Astrocyte of the cerebellum (primary cell): ENCODE data around the gene SLC22A15.

Source experiments
- DNase-seq: peaks from one replicate; pipeline ENCODE4 v3.0.0-alpha.2; 2011; ENCODE audit warnings: low read depth
- H3K4me3 ChIP-seq: 2 replicates; pipeline ENCODE4 v1.5.1; 2011; ENCODE audit warnings: mild to moderate bottlenecking, low read depth, low read length, moderate library complexity
- in situ Hi-C: cut with HindIII; loops from 2 replicates; pipeline ENCODE4 v1.10.0; 2017; ENCODE audit warnings: low sequenced_read_pairs
- TF ChIP-seq, protein P1 (sequence below): IDR thresholded peaks from 2 replicates; pipeline ENCODE4 v1.5.1; 2012; ENCODE audit warnings: low read length, low read depth, moderate library complexity, mild to moderate bottlenecking; ENCODE audit errors: missing control alignments

The SLC22A15 gene

GRCh38 chr1:116008656-116009390, 32.5 kb downstream of the SLC22A15 start:
- in situ Hi-C loops = no loop called here
- no peak for DNase-seq
- no peak overlapping the region for H3K4me3 ChIP-seq
- TF ChIP-seq, protein P1, sequence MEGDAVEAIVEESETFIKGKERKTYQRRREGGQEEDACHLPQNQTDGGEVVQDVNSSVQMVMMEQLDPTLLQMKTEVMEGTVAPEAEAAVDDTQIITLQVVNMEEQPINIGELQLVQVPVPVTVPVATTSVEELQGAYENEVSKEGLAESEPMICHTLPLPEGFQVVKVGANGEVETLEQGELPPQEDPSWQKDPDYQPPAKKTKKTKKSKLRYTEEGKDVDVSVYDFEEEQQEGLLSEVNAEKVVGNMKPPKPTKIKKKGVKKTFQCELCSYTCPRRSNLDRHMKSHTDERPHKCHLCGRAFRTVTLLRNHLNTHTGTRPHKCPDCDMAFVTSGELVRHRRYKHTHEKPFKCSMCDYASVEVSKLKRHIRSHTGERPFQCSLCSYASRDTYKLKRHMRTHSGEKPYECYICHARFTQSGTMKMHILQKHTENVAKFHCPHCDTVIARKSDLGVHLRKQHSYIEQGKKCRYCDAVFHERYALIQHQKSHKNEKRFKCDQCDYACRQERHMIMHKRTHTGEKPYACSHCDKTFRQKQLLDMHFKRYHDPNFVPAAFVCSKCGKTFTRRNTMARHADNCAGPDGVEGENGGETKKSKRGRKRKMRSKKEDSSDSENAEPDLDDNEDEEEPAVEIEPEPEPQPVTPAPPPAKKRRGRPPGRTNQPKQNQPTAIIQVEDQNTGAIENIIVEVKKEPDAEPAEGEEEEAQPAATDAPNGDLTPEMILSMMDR = no peak

GRCh38 chr1:116012716-116013115, 36.4 kb downstream of the SLC22A15 start:
- DNase-seq = no peak
- in situ Hi-C loops = no loop called here
- TF ChIP-seq, protein P1 = no peak
- H3K4me3 ChIP-seq = no peak overlapping the region

GRCh38 chr1:116015679-116016078, 39.4 kb downstream of the SLC22A15 start:
- H3K4me3 ChIP-seq = no peak overlapping the region
- in situ Hi-C loops = no loop called here
- TF ChIP-seq, protein P1 = no peak
- DNase-seq = no peak

DNA sequence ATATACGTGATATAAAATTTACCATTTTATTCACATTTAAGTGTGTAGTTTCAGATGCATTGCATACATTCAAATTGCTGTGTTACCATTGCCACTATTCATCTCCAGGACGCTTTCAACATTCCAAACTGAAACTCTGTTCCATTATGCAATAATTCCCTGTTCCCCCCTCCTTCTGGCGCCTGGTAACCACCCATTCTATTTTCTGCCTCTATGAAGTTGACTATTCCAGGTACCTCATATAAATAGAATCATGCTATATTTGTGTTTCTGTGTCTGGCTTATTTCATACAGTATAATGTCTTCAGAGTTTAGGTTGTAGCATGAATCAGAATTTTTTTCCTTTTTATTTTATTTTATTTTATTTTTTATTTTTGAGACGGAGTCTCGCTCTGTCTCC, 41.7 kb downstream of the SLC22A15 start:
- in situ Hi-C loops = no loop called here
- H3K4me3 ChIP-seq = no peak overlapping the region
- DNase-seq = no peak
- TF ChIP-seq, protein P1 = no peak

GRCh38 chr1:116019653-116020253, 43.4 kb downstream of the SLC22A15 start:
- no peak for DNase-seq
- in situ Hi-C loops = no loop called here
- TF ChIP-seq, protein P1 = no peak
- no peak overlapping the region for H3K4me3 ChIP-seq

DNA sequence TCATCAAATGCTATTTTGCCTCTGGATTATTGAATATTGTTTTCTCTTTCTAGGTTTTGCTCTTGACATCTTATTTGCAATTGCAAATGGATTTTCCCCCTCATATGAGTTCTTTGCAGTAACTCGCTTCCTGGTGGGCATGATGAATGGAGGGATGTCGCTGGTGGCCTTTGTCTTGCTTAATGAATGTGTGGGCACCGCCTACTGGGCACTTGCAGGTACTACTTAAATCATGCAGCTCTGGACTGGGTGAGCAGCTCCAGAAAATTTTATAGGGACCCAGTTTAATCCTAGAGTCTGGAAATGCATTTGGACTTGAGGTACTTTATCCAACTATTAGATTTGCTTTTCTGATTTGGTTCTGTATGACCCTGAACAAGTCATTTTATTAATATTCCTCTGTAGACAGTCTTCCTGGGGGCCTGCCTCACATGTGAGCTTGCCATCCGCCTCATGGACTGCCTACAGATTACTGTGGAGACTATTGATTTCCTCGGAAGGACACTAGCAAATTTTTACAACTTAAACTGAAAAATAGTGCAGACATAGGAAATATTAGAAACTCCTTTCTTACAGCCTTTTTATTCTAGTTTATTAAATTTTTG, 44.5 kb downstream of the SLC22A15 start:
- no peak overlapping the region for H3K4me3 ChIP-seq
- TF ChIP-seq, protein P1 = peak; percentile 71
- peak; percentile 38 for DNase-seq
- in situ Hi-C loops = no loop called here
